Measurements from ENCODE around the gene GPR26.

DNA sequence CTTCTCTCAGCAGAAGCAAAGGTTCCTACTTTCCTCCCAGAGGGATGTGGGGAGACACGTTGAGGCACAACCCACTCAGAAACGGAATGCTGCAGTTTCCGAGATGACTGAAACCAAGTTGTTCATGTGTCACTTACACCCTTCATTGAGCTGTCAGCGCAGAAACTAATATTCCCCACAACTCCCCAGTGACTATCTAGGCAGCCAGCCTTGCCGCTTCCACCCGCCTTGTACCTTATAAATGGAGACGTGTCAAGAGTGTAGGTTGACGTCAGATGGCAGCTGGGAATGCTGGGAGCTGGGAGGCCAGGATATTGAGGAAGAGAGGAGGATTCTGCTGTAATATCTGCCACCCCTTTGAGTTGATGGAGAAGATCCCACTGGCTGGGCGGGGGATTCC, 15.1 kb downstream of the GPR26 start:
- TF ChIP-seq, protein P1, sequence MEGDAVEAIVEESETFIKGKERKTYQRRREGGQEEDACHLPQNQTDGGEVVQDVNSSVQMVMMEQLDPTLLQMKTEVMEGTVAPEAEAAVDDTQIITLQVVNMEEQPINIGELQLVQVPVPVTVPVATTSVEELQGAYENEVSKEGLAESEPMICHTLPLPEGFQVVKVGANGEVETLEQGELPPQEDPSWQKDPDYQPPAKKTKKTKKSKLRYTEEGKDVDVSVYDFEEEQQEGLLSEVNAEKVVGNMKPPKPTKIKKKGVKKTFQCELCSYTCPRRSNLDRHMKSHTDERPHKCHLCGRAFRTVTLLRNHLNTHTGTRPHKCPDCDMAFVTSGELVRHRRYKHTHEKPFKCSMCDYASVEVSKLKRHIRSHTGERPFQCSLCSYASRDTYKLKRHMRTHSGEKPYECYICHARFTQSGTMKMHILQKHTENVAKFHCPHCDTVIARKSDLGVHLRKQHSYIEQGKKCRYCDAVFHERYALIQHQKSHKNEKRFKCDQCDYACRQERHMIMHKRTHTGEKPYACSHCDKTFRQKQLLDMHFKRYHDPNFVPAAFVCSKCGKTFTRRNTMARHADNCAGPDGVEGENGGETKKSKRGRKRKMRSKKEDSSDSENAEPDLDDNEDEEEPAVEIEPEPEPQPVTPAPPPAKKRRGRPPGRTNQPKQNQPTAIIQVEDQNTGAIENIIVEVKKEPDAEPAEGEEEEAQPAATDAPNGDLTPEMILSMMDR (tag by site-specific recombination; IDR thresholded peaks at IDR 0.05), result no peak
- no peak for TF ChIP-seq ZNF626 (tag by site-specific recombination; IDR thresholded peaks at IDR 0.05)
- no peak for TF ChIP-seq ZNF664 (tag by site-specific recombination; IDR thresholded peaks at IDR 0.05)
- no peak for TF ChIP-seq SP7 (tag by site-specific recombination; IDR thresholded peaks at IDR 0.05)

All from HEK293 (cell line).